NCI-H1105 (cell line): ENCODE results near the gene KRTAP4-6.
"Not testable (repeated sequence)": the region's sequence is repeated elsewhere in the genome, so short reads cannot be mapped to it uniquely, and the experiment has no call there.

Source experiments
- DNase-seq: peaks from one replicate; lab custom pipeline; 2025; lab: John Stamatoyannopoulos, UW

The KRTAP4-6 gene

GRCh38 chr17:41140360-41141131 lies at the start of gene KRTAP4-6:
Gene KRTAP4-6 (minus strand): TSS chr17:41140544. CDS start chr17:41140487, 57 bp downstream.
- no peak for DNase-seq

- DNase-seq: not testable (repeated sequence)
These were observed 49.5 kb upstream of the KRTAP4-6 start, which contains the start of gene KRTAP9-1 for GRCh38 chr17:41189837-41190318. Gene KRTAP9-1 (plus strand): TSS chr17:41189887. CDS start chr17:41189887, 0 bp downstream.

- no peak for DNase-seq
These were observed 46.5 kb upstream of the KRTAP4-6 start for GRCh38 chr17:41186872-41187271.

- DNase-seq: no peak
These were observed 44.7 kb upstream of the KRTAP4-6 start for GRCh38 chr17:41185001-41185400.

- DNase-seq: no peak
These were observed 44.2 kb upstream of the KRTAP4-6 start, which contains the start of gene KRTAP4-1 for GRCh38 chr17:41184480-41184961. Gene KRTAP4-1 (minus strand): TSS chr17:41184911. CDS start chr17:41184854, 57 bp downstream.

- no peak for DNase-seq
These were observed 38.7 kb upstream of the KRTAP4-6 start for GRCh38 chr17:41178843-41179616.

- DNase-seq: no peak
These were observed 38.0 kb upstream of the KRTAP4-6 start for GRCh38 chr17:41178341-41178740.

- no peak for DNase-seq
These were observed 37.5 kb upstream of the KRTAP4-6 start, which contains the start of gene KRTAP4-2 for GRCh38 chr17:41177727-41178271. Gene KRTAP4-2 (minus strand): TSS chr17:41178221. CDS start chr17:41178164, 57 bp downstream.

GRCh38 chr17:41176744-41177387 lies 36.5 kb upstream of the KRTAP4-6 start:
- DNase-seq: no peak

- no peak for DNase-seq
These were observed 31.5 kb upstream of the KRTAP4-6 start for GRCh38 chr17:41171886-41172285.

GRCh38 chr17:41168121-41168520 lies 27.8 kb upstream of the KRTAP4-6 start, which contains the start of gene KRTAP4-3:
Gene KRTAP4-3 (minus strand): TSS chr17:41168221. CDS start chr17:41168172, 49 bp downstream.
- no peak for DNase-seq

GRCh38 chr17:41167561-41167960 lies 27.2 kb upstream of the KRTAP4-6 start:
- no peak for DNase-seq

GRCh38 chr17:41163828-41164227 lies 23.5 kb upstream of the KRTAP4-6 start:
- DNase-seq: no peak

GRCh38 chr17:41160648-41161047 lies 20.3 kb upstream of the KRTAP4-6 start, which contains the start of gene KRTAP4-4:
Gene KRTAP4-4 (minus strand): TSS chr17:41160748. CDS start chr17:41160691, 57 bp downstream.
- no peak for DNase-seq

- DNase-seq: not testable (repeated sequence)
These were observed 19.8 kb upstream of the KRTAP4-6 start for GRCh38 chr17:41160190-41160589.

- DNase-seq: no peak
These were observed 13.5 kb upstream of the KRTAP4-6 start for GRCh38 chr17:41153856-41154255.

- no peak for DNase-seq
These were observed 11.2 kb upstream of the KRTAP4-6 start for GRCh38 chr17:41151525-41151924.

GRCh38 chr17:41150026-41150425 lies 9.7 kb upstream of the KRTAP4-6 start:
- DNase-seq: no peak

GRCh38 chr17:41149652-41149985 lies 9.3 kb upstream of the KRTAP4-6 start, which contains the start of gene KRTAP4-5:
Gene KRTAP4-5 (minus strand): TSS chr17:41149825. CDS start chr17:41149767, 58 bp downstream.
- no peak for DNase-seq

- not testable (repeated sequence) for DNase-seq
These were observed 8.8 kb upstream of the KRTAP4-6 start for GRCh38 chr17:41148971-41149651.
